WTC11 (cell line): ENCODE results near the gene ADK.

Source experiments
- TF ChIP-seq, protein P1 (sequence below): sonication (generic); formaldehyde crosslinking; IDR thresholded peaks from 2 replicates; pipeline ENCODE4 v1.8.1; 2022; ENCODE audit warnings: mild to moderate bottlenecking, missing genetic modification reagents, moderate library complexity, borderline replicate concordance
- TF ChIP-seq, protein P2 (sequence below): fragments of 200-600 bp; IDR thresholded peaks from 2 replicates; pipeline ENCODE4 v1.8.0; 2022; ENCODE audit warnings: antibody characterized with exemption
- TF ChIP-seq, protein P3 (sequence below): sonication (generic); formaldehyde crosslinking; IDR thresholded peaks from 2 replicates; pipeline ENCODE4 v1.8.0; 2022; ENCODE audit warnings: mild to moderate bottlenecking, missing genetic modification reagents

DNA sequence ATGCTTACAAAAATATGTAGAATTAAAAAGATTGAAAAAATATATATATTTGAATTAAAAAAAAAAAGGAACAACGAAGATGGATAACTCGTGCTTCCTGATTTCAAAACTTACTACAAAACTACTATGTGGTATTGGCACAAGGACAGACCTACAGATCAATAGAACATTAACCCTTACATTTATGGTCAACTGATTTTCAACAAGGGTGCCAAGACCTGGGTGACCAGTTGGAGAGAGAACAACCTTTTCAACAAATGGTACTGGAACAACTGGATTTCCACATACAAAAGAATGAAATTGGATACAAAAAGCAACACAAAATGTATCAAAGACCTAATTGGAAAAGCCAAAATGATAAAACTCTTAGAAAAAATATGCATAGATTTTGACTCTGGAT lies 10.5 kb upstream of the ADK start:
- TF ChIP-seq, protein P1, sequence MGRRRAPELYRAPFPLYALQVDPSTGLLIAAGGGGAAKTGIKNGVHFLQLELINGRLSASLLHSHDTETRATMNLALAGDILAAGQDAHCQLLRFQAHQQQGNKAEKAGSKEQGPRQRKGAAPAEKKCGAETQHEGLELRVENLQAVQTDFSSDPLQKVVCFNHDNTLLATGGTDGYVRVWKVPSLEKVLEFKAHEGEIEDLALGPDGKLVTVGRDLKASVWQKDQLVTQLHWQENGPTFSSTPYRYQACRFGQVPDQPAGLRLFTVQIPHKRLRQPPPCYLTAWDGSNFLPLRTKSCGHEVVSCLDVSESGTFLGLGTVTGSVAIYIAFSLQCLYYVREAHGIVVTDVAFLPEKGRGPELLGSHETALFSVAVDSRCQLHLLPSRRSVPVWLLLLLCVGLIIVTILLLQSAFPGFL (CRISPR knock-in tag), result no peak
- TF ChIP-seq, protein P2, sequence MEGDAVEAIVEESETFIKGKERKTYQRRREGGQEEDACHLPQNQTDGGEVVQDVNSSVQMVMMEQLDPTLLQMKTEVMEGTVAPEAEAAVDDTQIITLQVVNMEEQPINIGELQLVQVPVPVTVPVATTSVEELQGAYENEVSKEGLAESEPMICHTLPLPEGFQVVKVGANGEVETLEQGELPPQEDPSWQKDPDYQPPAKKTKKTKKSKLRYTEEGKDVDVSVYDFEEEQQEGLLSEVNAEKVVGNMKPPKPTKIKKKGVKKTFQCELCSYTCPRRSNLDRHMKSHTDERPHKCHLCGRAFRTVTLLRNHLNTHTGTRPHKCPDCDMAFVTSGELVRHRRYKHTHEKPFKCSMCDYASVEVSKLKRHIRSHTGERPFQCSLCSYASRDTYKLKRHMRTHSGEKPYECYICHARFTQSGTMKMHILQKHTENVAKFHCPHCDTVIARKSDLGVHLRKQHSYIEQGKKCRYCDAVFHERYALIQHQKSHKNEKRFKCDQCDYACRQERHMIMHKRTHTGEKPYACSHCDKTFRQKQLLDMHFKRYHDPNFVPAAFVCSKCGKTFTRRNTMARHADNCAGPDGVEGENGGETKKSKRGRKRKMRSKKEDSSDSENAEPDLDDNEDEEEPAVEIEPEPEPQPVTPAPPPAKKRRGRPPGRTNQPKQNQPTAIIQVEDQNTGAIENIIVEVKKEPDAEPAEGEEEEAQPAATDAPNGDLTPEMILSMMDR, result no peak
- TF ChIP-seq, protein P3, sequence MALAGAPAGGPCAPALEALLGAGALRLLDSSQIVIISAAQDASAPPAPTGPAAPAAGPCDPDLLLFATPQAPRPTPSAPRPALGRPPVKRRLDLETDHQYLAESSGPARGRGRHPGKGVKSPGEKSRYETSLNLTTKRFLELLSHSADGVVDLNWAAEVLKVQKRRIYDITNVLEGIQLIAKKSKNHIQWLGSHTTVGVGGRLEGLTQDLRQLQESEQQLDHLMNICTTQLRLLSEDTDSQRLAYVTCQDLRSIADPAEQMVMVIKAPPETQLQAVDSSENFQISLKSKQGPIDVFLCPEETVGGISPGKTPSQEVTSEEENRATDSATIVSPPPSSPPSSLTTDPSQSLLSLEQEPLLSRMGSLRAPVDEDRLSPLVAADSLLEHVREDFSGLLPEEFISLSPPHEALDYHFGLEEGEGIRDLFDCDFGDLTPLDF (CRISPR knock-in tag), result no peak
